Measurements from ENCODE around the gene ST6GALNAC4.

ST6GALNAC4 gene

DNA sequence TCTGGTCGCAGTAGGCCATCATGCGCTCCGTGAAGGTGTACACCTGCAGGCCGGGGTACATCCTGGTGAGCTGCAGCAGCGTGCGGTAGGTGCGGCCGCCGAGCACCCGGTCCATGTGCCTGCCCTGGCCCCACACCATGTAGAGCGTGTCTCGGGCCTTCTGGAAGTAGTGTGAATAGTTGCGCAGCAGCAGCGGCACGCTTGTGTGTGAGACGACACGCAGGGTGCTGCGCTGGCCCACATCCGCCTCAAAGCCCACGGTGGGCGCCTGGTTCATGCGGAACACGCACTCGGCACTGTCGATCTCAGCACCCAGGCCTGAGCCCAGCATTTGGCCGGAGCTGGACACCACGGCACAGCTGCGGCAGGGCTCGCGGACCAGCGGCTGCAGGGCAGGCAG lies 4.5 kb downstream of the ST6GALNAC4 start:
- no peak for DNase-seq (ENCODE audit: low read depth)

DNA sequence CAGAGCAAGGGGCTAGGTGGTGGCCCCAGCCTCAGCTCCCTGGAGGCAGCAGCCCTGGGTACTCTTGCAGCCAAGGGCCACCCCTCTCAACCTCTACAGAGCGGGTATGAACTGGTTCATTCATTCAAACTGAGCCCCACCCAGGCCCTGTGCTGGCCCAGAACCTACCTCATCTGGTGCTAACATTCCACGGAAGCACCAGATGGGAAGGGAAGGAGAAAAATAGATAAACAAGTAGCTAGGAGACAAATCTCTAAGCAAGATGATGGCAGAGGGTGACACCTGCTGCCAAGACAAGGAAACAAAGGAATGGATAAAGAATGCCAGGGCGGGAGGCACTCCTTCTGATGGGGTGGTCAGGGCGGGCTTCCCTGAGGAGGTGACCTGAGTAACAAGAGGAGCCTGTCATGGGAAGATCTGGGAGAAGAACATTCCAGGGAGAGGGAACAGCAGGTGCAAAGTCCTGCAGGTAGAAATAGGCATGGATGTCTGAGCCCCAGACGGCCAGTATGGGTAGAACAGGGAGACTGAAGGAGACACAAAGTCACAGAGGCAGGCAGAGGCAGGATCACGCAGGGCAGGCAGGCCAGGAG lies 6.1 kb downstream of the ST6GALNAC4 start:
- no peak for DNase-seq (ENCODE audit: low read depth)

DNA sequence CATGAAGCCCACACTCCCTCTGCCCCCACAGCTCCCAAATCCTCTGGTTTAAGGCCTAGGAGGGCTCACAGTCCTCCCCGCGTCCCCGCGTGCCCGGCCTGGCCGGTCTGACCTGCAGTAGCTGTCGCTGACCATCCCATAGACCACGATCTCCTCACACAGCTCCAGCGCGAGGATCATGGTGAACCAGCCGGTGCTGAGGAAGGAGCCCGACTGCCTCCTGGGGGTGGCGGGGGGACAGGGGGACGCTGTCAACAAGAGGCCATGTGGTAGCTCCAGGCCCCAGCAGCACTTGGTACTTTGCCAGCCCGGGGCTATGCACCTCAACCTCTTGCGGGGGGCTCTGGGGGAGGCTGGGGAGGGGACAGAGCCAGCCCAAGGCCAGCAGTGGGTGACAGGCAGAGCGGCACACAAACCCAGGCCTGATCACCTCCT lies 7.0 kb downstream of the ST6GALNAC4 start:
- no peak for DNase-seq (ENCODE audit: low read depth)

DNA sequence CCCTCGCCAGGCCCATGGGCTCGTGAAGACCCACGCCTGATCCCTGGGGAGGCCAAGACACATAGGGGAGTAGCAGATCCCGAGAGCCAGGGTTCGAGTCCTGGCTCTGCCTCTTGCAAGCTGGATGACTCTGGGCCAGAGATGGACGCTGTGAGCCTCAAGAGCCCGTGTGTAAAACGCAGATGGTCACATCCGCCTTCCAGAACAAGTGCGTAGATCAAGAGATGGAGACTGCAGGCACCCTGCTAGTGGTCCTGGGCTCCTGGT lies 8.2 kb downstream of the ST6GALNAC4 start:
- DNase-seq (ENCODE audit: low read depth), result no peak

DNA sequence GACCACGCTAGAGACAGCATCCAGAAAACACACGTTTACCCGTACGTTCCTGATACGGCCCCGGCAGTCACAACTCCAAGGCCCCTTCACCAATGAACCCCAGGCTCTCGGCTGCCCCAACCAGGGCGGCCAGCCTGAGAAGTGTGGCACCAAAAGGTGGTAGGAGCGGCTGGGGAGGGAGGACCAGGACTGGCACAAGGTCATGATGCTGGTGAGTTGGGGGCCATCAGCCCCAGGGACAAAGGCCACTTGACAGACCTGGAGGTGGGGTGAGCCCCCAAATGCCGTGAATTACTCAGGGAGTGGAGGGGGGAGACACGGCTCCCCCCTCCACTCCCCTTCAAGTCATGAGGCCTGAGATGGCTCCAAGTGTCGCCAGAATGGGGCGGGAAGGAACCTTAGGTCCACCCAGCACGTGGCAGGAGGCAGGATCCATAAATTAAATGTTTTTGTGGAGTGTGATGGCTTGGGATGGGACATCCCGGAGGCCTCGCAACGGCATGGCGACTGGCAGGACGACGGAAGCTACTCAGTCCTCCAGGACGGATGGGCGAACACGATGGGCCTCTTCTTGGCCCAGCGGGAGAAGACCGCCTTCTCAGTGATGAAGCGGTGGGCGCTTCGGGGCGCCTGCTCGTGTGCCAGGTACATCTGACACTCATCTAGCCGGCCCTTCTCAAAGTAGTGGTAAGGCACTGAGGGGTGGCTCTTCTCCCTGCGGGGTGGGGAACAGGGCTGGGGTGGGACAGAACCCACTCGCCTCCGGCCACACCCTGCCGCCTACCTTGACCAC lies 8.8 kb downstream of the ST6GALNAC4 start:
- no peak for DNase-seq (ENCODE audit: low read depth)

DNA sequence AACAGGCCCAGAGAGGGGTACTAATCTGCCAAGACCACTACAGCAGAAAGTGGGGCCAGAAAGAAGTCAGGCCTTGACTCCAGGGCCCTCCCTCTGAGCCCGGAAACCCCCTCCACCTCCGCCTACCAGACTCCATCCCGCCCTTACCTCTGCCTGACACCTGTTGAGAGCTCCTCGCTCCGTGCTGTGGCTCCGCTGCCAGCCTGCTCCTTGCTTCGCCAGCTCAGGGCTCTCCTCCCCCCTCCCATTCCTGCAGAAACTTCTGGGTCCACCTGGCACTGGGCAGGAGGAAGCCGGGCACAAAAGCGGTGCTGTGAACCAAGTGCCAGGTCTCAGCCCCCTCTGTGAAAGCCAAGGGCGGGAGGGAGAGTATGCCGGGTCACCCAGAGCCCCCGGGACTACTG lies 11.1 kb downstream of the ST6GALNAC4 start:
- DNase-seq (ENCODE audit: low read depth), result no peak

DNA sequence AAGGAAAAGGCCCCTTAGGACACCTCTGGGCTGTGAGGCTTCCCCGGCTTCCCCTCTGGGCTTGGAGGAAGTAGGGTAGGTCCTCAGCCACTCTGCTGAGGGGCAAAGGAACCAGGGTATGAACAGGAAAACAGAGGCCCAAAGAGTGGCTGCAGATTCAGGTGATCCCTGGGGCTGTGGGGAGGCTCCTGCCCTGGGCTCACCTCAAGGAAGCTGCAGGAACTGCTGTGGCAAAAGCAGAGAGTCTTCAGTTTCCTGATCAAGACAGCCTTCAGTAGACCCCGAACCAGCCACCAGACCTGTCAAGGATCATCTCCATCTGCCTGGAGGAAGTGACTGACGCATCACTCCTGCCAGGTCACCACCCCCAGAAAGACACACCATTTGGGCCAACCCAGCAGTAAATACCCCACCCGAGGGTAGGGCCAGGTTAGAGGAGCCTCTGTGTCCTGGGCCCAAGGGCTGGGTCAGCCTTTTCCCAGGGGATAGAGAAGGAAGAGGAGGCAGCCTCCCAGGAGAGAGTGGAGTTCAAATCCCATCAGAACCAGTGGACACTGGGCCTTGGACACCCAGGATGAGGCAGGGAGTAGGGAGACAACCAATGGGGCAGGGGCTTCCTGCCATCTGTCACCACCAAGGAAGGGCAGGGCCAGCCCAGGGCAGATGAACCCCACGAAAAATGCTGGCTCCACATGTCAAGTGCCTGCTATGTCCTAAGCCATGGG lies 11.7 kb downstream of the ST6GALNAC4 start:
- DNase-seq (ENCODE audit: low read depth), result no peak

DNA sequence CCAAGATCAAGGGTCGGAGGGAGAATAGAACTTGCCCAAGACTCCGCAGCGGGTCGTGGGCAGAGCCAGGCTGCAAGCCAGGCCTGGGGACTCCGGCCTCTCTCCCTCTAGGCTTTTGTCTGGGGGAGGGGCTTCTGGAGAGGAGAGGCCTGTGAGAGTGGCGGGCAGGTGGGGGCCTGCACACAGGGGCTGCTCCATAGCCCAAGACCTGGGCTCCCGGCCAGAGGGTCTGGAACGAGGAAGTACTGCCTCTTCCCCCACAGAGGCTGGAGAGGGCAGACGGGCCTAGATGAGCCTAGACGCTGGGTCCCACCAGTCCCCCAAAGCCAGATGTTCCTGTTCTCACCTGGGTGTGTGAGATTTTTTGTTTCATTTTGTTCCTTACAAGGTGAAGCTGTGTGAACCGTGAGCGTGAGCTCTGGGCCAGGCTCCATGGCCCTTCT lies 12.3 kb downstream of the ST6GALNAC4 start:
- DNase-seq (ENCODE audit: low read depth), result no peak

DNA sequence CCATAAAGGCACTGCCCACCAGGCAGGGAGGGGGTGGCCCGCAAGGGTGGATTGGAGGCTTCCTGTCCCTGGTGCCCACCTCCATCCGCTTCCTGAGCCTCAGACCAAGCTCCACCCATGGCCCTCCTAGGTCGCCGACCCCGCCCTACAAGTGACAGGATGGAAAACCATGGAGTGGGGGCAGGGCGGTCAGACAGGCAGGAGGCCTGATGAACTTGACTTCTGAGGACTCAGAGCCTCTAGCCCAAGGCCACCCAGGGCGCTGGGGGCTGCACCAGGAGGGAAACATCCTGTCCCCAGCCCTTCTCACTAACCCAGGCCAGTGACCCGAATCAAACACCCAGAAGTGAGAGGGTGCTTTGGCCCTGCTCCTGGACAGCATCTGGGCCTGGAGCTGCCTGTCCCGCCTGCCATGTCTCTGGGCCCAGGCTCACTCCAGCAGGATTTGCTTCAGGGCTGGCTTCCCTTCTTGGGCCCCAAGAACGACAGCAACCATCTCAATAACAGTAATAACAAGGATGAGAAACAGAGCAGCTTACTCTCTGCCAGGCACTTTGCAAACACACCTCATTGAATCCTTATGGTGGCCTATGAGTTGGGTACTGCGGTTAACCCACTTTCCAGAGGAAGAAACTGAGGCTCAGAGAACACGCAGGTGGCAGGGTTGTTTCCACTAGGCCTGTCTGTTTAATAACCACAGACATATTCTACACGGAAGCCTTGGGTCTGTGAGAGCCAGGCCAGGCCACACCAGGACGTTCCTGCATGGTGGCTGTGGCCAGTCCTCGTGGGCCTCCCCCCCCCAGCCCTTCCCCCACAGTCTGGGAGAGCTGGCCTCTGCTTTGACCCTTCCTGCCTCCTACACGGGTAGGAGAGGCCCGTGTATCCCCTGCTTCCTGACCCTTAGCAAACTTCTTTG lies 13.0 kb downstream of the ST6GALNAC4 start:
- DNase-seq (ENCODE audit: low read depth), result no peak

DNA sequence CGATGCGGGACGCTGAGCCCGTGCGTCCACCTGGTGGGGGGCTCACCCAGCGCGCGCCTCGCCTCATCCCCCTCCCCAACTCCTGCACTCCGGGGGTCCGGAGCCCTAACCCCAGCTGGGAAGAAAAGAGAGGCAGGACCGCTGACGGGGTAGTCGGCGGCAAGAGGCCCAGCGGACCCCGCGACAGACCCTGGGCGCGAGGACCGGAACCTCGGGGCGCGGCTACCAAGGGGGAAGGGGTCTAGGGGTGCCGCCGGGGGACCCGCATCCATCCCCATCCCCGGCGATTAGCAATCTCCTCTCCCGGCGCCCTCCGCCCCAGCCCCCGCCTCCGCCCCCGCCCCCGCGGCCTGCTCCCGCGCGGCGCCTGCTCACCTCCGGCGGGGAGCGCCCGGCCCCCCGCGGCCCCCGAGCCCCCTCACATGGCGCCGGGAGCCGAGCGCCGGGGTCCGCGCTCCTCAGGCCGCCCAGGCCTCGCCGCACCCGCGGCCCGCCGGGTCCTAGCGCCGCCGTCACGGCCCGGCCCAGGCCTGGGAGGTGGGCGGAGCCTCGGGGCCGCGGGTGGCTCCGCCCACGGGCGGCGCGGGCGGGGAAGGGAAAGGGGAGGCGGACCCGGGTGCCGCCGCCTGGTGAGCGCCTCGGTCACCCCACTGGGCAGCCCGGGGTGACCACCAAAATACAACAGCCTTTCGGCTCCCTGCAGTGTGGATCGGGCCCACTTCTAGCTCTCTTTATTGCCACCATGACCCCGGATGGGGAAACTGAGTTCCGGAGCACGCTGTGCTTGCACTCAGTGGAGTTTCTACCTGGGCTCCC lies 17.5 kb downstream of the ST6GALNAC4 start, which contains the start of gene ST6GALNAC6:
ST6GALNAC6 (minus strand) TSS at position 476 of the 816 bp plus-strand sequence. CDS start 1,622 bp downstream, outside the sequence.
- no peak for DNase-seq (ENCODE audit: low read depth)

DNA sequence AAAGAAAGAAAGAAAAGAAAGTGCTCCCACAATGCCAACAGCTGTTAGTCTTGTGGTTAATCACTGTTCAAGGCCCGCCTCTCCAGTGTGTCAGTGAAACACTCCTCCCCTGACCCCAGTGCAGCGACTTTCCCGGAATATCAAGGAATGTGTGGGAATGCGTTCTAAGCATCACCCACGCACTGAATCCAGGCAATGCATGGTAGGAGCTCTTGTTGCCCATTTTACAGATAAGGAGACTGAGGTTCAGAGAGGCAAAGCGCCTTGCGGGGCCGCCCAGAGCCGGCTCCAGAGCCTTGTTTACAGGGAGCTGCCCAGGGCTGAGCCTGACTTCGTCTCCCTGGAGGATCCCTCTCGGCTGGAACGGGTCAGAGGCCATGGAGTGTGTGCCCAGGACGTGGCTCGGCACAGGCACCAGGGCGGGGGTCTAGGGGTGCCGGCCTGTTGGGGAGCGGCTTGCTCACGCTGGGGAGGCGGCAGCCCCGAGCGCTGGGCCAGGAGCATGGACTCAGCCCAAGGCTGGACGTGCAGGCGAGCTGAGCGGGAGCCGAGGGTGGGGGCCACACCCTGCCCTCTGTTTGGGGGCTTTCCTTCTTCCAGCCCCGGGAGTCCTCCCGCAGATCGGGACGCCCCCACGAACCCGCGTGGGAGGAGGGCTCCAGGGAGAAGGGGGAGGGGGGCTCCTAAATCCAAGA lies 18.3 kb downstream of the ST6GALNAC4 start:
- DNase-seq (ENCODE audit: low read depth), result no peak

DNA sequence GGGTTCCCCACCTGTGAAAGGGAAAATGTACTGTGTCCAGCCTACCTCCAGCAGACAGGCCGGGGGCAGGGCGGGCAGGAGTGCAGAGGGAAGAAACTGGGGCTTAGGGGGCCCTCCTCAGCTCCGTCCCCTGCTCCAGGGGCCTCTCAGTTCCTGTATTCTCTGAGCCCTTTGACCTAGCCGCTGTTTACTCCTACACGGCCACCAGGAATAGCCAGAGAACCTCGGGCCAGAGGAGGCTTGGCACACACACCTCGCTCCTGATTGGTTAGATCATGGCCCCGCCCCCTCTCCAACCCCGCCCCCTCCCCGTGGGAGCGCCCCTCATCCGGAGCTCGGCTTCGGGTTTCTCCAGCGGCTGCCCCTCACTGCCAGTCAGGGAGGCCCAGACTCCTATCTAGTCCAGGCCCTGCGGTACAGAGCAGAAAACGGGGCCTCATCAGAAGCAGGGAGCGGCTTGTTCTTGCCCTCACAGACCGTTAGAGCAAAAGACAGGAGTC lies 19.6 kb downstream of the ST6GALNAC4 start:
- DNase-seq (ENCODE audit: low read depth), result no peak

DNA sequence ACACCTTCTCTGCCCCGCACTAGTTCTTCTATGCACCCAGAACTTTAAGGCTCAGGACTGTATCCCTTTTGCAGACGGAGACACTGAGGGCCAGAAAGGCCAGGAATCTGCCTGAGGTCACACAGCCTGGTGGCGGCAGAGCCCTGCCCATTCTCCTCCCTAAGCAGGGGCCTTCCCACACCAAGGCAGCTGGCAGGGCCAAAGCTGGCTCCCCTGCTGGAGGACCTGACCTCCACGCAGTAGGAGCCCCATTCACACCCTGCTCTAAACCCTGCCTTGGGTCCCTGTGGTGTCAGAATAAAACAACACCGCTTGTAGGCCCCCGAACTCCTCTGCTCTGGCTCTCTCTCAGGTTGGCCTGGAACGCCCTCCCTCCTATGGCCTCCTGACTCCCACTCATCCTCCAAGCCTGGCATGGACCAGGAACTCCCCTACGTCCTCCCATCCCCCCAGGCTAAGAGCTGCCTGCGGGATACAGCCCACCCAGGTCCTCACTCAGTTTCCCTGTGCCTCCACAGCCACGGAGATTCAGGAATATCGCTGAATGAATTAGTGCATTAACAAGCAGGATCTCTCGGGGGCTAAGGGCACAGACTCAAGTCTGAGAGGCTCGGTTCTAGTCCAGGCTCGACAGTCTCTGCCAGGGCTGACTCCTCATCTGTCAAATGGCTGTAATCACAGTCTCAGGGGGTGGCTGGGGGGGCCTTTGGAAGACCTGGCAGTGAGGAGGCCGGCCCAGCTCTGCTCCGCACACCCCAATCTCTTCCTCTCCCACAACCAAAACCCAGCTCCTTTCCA lies 20.2 kb downstream of the ST6GALNAC4 start:
- no peak for DNase-seq (ENCODE audit: low read depth)

DNA sequence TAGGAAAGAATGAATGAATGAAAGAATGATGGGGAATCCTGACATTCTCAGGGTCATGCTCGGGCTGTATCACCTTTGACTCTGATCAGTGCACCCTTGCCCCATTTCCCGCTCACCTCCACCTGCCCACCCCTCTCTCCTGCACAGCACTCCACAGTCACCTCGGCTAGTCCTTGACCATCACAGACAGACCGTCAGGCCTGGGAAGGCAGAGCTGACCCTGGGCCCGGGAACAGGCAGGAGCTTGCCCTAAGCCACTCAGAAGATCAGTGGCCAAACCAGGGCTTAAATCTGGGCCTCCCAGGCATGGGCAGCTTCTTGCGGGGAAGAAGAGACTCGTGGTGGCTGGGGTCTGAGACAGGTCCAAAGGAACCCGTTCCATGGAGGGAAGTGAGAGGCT lies 21.0 kb downstream of the ST6GALNAC4 start:
- no peak for DNase-seq (ENCODE audit: low read depth)

DNA sequence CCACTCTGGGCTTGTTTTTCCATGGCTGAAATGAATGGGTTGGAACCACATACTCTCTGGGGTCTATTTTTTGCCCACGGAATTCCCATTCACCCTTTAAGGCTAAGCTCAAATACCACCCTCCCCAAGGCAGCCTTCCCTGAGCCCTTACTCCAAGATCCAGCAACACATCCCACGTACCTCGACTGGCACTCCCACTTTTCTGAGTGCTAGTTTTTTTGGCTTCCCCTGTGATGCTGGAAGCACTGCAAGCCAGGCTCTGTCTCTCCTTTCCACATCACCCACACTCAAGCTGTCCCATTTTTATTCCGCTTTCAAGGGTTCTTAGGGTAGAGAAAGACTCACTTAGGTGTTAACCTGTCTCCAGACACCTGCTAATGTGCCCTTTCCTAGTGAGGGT lies 23.4 kb downstream of the ST6GALNAC4 start:
- DNase-seq (ENCODE audit: low read depth), result no peak

DNA sequence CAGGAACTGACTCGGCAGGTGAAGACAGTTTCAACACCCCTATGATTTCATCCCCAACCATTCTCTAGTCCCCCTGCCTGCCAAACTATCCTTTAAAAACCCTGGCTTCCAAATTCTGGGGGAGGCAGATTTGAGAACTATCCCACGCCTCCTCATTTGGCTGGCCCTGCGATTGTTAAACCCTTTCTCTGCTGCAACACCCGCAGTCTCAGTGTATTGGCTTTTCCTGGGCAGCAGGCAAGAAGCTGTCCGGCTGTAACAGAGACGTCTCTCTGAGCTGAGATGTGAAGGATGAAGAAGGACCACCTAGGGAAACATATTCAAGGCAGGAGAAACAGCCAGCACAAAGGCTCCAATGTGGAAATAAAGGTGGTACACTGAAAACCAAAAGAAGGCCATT lies 24.0 kb downstream of the ST6GALNAC4 start:
- DNase-seq (ENCODE audit: low read depth), result no peak

DNA sequence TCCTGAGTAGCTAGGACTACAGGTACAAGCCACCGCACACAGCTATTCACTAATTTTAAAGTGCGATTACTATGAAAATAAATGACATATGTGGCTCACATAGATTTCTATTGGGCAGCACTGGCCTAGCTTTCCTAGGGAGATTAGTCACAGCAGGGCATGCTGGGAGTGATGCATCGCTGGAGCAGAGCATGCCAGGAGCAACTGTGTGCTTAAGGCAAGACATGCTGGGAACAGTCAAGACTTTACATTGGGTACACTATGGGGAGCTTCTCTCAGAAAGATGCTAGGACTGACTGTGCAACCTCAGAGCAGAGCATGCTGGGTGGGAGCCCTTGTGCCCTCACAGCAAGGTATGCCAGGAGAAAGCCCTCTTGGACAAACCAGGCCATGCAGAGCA lies 26.8 kb downstream of the ST6GALNAC4 start:
- no peak for DNase-seq (ENCODE audit: low read depth)

DNA sequence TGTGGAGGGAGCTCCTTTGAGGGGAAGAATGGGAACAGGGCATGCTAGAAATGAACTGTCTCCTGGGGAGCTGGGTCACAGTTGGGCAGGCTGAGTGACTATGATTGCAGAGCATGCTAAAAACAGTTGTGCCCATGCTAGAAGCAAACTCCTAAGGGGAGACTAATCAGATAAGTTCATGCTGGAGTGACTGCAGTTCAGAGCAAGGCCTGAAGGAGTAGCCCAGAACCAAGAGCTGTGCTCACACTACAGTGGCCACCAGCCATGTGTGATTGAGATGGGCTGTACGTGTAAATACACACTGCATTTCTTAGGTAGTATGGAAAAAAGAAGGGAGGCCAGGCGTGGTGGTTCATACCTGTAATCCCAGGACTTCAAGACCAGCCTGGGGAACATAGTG lies 29.0 kb downstream of the ST6GALNAC4 start:
- DNase-seq (ENCODE audit: low read depth), result no peak

DNA sequence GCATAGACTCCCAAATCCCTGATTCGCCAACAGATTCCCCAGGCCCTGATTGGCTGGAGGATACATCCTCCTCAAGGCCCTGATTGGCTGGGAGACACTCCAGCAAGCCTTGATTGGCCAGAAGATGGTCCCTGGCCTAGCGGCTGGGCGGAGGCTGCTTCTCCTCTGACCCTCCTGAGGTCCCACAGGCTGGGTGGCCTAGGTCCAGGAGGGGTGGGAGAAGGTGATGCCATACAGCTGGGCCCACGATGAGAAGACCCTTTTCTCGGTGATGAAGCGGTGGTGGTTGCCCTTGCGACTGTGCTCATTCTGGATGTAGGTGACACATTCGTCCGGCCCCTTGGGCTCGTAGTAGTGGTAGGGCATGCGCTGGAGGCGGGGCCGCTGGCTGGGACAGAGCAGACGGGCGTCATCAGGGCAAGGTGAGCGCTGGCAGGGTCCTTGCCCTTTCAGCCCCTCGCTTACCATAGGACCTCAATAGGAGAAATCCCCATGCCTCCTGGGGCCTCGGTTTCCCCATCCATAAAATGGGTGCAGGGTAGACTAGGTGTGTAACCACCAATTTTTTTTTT lies 30.4 kb downstream of the ST6GALNAC4 start:
- DNase-seq (ENCODE audit: low read depth), result no peak

All from HS-27A (cell line).